KG1 (cell line): ENCODE results near the gene PROKR1.
"Not testable (repeated sequence)": the region's sequence is repeated elsewhere in the genome, so short reads cannot be mapped to it uniquely, and the experiment has no call there.

ENCODE experiments used
- DNase-seq: peaks from one replicate; lab custom pipeline; 2025; lab: John Stamatoyannopoulos, UW

The PROKR1 gene

GRCh38 chr2:68643011-68643873 is at the start of gene PROKR1:
Gene PROKR1, plus strand, starts transcription at chr2:68643579. Its CDS starts 2,243 bp downstream, at chr2:68645822.
- no peak for DNase-seq

- no peak for DNase-seq
Observed at GRCh38 chr2:68594041-68594440, 49.3 kb upstream of the PROKR1 start.

- DNase-seq, result no peak
Observed at GRCh38 chr2:68594674-68595492, 48.5 kb upstream of the PROKR1 start.

- not testable (repeated sequence) for DNase-seq
Observed at GRCh38 chr2:68595493-68595785, 47.9 kb upstream of the PROKR1 start.

GRCh38 chr2:68600495-68600894 is 42.9 kb upstream of the PROKR1 start:
- not testable (repeated sequence) for DNase-seq

- DNase-seq, result no peak
Observed at GRCh38 chr2:68603059-68603458, 40.3 kb upstream of the PROKR1 start.

GRCh38 chr2:68604077-68604476 is 39.3 kb upstream of the PROKR1 start:
- DNase-seq, result no peak

GRCh38 chr2:68605939-68606338 is 37.4 kb upstream of the PROKR1 start:
- DNase-seq, result no peak

GRCh38 chr2:68606759-68607158 is 36.6 kb upstream of the PROKR1 start:
- no peak for DNase-seq

- DNase-seq, result no peak
Observed at GRCh38 chr2:68607837-68608236, 35.5 kb upstream of the PROKR1 start.

- DNase-seq, result no peak
Observed at GRCh38 chr2:68612765-68613519, 30.4 kb upstream of the PROKR1 start.

GRCh38 chr2:68620772-68621171 is 22.6 kb upstream of the PROKR1 start:
- DNase-seq, result no peak

- DNase-seq, result no peak
Observed at GRCh38 chr2:68623820-68624219, 19.6 kb upstream of the PROKR1 start.

GRCh38 chr2:68627615-68628014 is 15.8 kb upstream of the PROKR1 start:
- no peak for DNase-seq

- DNase-seq, result no peak
Observed at GRCh38 chr2:68632021-68632420, 11.4 kb upstream of the PROKR1 start.

GRCh38 chr2:68637047-68637446 is 6.3 kb upstream of the PROKR1 start:
- DNase-seq, result no peak

GRCh38 chr2:68643874-68644485 is 601 bp downstream of the PROKR1 start:
- DNase-seq, result no peak

- DNase-seq, result no peak
Observed at GRCh38 chr2:68645523-68645922, 2.1 kb downstream of the PROKR1 start.

GRCh38 chr2:68646303-68646702 is 2.9 kb downstream of the PROKR1 start:
- DNase-seq, result no peak

GRCh38 chr2:68650645-68651044 is 7.3 kb downstream of the PROKR1 start:
- DNase-seq, result no peak

- DNase-seq, result no peak
Observed at GRCh38 chr2:68653034-68653433, 9.7 kb downstream of the PROKR1 start.

GRCh38 chr2:68653538-68653982 is 10.2 kb downstream of the PROKR1 start:
- DNase-seq, result peak; percentile 33
